HG03342 (cell line): ENCODE measurements around the gene PEDS1.
A peak's percentile ranks its signal among the peaks of the same experiment; 100 is the strongest.
"Not testable (repeated sequence)": the region's sequence is repeated elsewhere in the genome, so short reads cannot be mapped to it uniquely, and the experiment has no call there.

Experiments
- ATAC-seq: cut with Tn5 transposase; IDR thresholded peaks from one replicate; pipeline ENCODE4 v1.9.1; 2021; ENCODE audit warnings: mild to moderate bottlenecking, moderate library complexity; ENCODE audit not compliant: unreplicated experiment

PEDS1 gene

DNA sequence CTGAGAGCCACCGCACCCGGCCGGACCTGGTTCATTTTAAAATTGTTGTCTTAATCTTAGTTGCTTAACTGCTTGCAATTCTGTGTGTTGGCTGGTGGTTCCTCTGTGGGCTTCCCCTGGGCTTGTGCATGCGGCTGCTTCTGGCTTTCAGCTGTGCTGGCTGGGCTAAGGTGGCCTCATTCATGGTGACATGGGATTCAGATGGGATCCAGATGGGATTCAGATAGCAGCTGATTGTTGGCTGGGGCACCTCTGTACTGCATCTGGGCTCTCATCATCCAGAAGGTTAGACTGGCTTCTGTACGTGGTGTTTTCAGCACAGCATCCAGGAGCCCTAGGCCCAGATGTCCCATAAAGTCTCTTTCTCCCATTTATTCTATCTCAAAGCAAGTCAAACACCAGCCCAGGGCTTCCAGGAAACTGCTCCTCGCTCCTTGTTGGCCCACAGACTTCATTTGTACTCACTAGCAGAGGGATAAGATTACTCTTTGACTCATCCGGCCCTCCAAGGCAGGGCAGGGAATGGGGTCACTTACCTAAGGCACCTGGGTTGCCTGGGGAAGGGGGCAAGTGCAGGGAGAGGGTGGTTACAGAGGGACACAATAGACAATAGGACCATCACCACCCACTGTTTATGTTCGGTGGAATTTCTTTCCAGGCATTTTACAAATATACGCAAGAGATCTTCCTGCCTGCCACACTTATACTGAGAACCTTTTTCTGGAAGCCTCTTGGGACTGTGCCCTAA, 10.2 kb upstream of the PEDS1 start:
- no peak for ATAC-seq

DNA sequence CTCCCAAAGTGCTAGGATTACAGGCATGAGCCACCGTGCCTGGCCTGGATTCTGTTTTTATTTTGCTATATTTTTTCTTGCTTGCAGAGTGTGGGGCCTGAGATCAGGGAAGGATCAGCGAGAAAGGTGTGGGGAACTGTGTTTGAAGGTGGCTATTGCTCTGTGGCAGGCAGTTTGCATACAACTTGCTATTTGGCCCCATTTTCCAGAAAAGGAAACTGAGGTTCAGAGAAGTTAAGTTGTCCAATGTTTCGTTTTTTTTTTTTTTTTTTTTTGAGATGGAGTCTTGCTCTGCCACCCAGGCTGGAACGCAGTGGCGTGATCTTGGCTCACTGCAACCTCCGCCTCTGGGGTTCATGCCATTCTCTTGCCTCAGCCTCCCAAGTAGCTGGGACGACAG, 8.0 kb upstream of the PEDS1 start:
- not testable (repeated sequence) for ATAC-seq

DNA sequence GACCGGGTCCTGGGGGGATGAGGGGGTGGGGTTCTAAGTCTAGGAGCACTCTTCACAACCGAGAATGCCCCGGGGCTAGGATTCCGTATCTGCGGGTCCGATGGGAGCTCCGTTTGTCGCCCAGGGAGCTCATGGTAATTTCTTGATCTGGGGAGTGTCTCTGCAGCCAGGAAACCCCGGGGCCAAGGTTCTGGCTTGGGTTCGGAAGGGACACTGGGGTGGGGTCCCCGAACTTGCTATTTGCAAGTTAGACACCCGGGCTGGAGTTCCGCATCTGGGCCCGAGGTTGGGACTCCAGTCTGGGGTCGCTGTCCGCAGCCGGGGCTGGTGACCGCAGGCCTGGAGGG, 397 bp downstream of the PEDS1 start:
- no peak for ATAC-seq

DNA sequence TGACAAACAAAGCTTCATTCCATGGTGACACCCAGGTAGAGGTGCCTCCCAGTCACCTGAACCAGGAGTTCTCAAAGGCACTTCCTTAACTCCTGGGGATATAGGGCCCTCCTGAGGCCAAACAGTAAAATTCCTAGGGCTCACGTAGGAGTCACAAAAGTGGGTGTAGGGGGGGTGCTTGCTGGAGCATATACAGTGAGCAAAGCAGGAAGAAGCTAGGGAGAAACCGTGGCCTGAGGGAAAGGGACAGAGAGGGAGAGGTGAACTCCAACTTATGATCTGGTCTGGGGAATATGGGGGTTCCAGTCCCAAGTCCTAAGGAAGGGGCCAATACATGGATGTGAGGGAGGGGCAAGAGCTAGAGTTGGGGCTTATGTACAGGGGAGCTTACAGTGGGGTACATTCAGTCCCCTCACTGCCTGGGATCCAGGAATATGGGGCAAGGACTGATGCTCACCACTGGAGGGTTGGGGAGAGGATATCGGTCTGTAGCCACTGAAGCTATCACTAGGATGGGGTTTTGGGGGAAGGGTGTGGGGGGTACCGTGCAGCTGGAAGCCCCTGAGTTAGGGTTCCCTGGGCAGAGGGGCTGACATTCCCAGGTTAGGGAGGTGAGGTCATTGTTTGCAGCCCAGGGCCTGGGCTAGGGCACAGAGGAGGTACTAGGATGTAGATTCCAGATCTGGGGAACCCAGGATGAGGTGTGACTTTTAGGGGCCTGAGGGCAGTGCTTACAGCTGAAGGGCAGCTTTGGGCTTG, 950 bp downstream of the PEDS1 start:
- no peak for ATAC-seq

DNA sequence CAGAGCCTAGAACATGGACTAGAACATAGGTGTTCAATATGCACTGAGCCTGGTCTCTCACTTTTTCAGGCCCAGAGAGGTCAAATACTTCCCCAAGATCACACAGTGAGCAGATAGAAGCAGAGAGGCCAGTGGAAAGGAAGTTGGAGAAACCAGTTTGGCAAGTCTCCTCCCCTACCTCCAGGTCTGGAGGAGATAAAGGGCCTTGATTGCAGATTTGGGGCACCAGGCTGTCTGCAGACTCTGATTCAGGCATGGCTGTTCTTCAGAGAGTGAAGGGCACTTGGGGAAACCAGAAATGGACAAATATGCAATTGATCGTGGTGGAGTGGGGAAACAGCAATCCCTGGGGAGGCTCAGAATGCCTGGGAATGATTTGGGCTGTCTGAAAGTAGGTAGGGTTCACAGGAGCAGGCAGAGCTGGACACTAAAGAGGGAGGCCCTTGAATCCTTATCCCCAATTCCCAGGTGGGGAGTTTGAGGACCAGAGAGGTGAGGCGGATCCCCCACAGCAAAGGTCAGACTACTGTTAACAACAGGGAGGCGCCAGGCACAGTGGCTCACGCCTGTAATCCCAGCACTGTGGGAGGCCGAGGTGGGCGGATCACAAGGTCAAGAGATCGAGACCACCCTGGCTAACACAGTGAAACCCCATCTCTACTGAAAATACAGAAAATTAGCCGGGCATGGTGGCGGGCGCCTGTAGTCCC, 2.3 kb downstream of the PEDS1 start:
- ATAC-seq = no peak

DNA sequence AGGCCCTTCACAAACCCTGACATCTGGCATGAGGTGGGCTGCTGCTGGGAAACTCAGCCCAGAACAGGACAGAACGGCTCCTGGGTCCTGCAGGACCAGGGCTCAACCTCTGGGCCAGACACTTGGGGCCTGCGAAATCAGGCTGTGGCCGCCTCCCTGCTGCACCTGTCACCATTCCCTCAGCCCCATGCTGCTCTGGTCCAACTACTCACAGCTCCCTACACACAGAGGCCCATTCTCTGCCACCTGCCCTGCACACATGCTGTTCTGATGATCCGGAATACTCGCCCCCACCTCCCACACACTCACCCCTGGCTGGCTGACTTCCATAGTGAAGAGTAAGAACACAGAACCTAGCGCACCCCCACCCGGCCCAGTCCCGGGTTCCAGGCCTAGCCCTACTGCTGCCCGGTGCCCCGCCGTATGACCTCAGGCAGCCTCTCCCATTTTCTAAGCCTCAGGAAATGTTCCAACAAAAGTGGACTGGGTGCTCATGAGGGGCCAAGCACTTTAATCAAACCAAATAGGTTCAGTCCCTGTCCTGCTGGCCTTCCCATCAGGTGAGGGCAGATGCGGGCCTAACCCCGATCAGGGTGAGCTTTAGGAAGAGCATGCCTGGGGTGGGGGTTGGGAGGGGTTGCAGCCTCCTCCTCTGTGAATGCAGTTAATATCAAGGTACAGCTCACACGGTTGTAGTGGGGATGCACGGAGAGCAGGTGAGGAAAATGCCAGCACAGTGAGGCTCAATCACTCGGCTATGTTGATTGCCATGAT, 3.9 kb downstream of the PEDS1 start:
- ATAC-seq = no peak

DNA sequence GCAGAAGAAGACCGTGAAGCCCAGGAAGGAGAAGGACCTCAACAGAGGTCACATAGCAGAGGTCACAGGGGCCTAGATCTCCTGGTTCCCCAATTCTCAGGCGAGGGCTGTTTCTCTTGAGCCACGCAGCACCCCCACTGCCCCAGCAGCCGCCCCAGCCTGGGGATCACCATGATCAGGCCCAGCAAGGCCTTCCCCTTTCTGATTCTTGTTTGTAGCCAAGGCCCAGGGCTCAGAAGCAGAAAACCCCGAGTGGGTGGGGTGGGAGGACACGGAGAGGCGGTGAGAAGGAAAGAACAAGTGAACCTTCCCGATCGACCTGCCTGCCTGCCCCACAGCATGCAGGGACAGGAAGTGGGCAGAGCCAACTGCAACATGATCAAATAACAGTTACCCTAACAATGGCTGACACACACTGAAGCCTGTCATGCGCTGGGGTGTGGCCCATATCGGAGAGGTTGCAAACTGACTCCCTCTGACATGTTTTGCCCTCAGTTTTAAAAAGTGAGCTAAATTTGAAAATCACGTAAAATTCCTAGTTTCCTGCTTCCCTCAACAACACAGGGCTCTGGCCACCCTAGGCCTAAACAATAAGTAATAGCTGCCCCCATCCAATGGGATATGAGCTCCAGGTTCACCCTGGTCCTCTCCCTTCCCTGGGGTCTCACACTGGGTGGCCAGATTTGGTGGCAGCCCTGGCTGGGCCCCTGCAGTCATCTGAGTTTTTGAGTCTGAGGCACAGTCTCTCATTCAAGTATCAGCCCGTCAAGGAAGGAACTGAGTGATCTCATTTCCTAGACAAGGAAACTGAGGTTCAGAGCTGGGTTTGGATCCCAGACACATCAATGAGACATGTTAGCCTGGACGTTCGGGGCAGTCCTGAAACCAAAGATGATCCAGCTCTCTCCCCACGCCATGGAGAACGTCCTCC, 6.5 kb downstream of the PEDS1 start:
- ATAC-seq = peak; percentile 69

DNA sequence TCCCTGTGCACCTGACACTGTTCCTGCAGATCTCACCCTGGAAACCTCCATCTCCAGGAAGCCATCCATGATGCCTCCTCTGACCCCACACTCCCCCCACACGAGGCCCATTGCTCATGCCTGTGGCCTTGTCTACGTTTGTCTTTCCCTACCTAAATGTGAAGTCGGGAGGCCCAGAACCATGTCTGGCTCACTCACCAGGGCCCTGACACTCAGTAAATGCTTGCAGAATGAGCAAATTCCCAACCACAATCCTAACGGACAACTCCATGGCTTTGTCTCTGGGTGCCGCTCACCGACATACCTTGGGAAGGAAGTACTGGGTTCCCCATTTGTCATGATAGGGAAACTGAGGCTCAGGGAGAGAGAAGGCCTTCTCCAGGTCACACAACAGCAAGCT, 7.3 kb downstream of the PEDS1 start:
- ATAC-seq = no peak

DNA sequence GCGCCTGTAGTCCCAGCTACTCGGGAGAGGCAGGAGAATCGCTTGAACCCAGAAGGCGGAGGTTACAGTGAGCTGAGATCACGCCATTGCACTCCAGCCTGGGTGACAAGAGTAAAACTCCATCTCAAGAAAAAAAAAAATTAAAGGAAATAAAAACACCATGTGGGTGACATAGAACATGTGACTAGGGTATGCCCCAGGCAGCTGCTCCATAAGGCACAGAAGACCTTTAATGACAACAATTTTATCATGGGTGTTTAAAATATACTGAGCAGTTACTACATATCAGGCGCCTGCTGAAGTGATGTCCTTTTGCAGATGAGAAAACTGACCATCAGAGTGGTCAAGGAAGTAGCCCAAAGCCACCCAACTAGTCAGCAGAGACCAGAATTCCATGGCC, 8.0 kb downstream of the PEDS1 start:
- ATAC-seq = no peak

DNA sequence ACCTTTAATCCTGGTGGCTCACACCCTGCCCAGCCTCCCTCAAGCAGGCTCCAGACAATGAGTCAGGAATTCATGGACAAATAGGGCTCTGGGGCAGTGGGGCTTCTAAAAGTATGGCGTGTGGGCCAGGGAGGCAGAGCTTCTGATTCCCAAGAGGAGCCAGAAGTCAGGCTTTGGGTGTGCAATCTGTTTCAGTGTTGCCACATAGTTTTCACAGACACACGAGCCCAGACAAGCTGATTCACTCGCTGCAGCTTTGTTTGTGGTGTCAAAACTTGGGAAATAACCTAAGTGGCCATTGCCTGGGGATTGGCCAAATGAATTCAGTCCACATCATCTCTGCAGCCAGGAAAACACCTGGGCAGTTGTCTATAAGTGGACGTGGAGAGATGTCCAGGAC, 9.2 kb downstream of the PEDS1 start:
- ATAC-seq = no peak

DNA sequence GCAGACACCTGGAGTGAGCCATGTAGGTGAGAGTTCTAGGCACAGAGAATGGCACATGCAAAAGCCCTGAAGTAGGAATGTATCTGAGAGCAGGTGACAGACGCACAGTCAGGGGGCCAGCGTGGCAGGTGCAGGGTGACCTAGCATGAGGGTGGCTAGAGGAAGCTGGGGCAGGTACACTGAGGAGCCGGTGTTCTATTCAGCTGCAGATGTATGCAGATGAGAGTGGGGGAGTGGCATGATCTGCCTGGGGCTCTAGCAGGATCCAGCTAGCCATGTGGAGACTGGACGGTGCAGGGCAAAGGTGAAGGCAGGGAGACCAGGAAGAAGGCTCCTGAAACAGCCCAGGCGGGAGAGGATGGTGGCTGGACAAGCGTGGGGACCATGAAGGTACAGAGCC, 10.7 kb downstream of the PEDS1 start:
- no peak for ATAC-seq

DNA sequence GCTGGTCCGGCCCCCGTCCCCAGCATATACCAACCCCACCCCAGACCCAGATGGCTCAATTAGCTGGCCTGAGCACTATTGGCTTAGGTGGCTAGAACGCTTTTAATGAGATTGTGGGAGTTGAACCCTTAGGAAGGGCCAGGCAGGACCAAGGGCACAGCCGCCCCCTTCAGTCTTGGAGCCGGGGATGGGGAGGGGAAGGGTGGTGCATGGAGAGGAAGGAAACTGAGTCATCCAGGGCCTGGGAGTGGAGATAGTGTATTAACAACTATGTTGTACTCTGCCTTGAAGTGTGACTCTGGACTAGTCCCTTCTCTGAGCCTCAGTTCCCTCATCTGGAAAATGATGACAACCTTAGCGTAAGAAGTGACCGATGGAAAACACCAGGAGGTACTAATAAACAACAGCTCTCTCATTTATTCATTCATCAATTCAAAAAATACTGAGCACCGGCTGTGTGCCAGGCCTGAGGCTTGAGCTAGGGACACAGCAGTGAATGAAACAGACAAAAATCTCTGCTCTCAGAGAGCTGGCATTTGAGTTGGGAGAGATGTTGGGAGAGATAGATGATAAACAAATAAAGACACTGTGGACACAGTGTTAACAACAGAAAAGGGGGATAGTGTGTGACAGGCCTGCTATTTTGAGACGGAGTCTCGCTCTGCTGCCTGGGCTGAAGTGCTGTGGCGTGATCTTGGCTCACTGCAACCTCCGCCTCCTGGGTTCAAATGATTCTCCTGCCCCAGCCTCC, 11.5 kb downstream of the PEDS1 start:
- ATAC-seq = no peak

DNA sequence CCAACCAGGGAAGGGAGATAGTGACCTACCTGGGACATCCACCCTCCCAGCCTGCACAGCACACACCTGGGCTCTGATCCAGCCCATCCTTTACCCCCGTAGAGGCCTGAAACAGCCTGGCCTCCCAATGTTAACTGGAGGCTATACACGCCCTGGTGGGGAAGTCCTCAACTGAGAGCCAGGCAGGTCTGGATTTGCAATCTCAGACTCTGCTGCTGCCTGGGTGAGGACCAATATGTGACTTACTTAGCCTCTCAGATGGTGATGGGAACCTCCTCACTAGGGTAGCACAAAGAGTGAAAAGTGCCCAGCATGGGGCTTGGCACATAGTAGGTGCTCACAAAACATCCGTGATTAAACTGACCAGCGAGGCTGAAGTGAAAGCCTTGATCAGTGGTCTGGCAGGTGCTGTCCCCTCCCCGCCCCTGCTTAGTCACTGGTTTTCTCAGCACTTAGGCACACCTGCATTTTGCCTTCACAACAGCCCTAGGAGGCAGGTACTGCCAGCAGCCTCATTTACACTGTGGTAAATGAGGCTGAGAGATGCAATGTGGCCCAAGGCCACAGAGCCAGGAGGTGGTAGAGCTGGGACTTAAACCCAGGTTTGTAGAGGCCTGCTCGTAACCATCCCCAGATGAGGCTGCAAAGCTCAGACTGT, 12.4 kb downstream of the PEDS1 start:
- ATAC-seq = no peak

DNA sequence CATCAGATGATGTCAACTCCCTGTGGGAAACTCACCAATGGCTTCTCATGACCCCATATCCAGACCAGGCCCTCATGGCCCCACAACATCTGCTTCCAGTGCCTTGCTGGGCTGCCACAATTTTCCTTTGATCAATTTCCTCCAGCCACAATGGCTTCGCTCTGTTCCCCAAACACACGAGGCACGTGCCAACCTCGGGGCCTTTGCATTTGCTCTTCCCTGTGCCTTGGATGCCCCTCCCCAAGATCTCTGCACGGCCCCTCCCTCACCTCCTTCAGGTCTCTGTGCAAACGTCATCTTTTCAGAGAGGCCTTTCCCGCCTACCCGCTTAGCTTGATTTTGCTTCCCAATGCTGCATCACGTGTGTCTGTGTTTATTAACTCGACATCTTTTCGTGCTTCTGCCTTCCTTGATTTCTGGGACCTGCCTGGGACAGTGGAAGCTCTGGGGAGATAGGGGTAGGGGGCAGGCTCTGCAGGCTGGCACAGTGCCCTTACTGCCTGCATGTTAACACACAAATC, 13.1 kb downstream of the PEDS1 start:
- no peak for ATAC-seq

DNA sequence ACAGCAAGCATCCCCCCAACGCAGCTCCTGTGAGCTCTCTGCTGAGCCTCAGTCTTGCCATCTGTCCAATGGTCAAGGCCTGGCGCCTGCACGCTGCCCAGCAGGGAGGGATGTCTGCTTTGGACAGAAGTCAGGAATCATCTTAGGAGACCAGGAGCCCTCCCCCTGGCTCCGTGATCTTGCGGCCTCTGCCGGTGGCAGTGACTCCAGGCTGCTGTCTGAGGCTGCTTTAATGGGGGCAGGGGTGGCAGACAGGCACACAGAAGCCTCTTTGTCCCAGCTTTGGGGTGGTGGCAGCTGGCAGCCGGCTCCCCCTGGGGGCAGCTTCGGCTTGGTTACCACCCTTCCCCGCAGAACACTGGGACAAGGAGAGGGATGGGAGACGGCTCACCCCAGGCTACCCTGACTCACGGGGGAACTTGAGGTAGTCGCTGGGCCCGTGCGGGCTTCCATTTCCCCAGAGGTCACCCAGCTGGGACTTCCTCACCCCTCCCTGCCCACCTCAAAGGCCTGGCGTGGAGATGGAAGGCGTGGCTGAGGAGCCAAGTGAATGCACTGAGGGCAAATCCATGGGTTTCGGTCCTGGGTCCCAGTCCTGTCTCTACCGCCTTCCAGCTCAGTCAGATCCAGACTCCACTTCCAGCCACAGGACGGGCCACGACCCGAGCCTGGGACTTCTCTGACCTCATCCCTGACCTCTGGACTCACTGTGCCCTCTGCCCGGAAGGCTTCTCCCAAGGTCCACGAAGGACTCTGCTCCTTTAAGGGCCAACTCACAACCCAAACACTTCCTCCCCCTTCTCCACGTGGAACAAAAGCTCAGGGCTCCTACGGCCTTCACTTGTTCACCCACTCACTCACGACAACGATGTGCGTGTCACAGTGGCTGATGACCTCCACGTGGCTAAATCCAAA, 14.8 kb downstream of the PEDS1 start:
- no peak for ATAC-seq

DNA sequence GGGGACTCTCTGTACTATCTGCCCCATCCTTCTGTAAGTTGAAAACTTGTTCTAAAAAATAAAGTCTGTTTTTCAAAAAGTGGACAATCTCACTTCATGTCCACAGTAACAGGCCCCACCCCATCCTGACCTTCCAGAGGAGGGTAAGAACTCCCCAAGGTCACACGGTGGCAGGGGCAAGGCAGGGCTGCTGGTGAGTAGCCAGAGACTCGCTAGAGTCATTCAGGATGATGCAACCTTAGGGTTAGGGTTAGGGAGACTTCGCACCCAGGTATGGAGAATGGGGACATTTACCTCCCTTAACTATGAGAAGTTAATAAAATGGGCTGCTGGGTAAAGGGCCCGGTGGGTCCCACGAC, 15.4 kb downstream of the PEDS1 start:
- no peak for ATAC-seq

DNA sequence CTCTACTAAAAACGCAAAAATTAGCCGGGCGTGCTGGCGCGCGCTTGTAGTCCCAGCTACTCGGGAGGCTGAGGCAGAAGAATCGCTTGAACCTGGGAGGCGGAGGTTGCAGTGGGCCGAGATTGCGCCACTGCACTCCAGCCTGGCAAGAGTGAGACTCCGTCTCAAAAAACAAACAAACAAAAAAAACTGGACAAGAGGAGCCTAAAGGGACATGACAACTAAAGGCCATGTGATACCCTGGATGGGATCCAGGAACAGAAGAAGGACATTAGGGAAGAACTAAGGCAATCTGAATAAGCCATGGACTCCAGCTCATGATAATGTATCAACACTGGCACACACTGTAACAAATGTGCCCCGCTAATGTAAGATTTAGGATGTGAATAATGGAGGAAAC, 15.8 kb downstream of the PEDS1 start:
- ATAC-seq = not testable (repeated sequence)
